HepG2 (cell line): ENCODE results near the gene SSNA1. TPM values are rescaled to one million over a fixed set of nuclear protein-coding genes. Genes with fewer than 3 reads are reported as not detected.

ENCODE experiments used
- NCOR1 ChIP-seq: fragments of 200-600 bp; sonication (generic); IDR thresholded peaks from 2 replicates; pipeline ENCODE4 v1.7.0; 2017; ENCODE audit warnings: antibody characterized with exemption, low read length, borderline replicate concordance
- ZNF24 ChIP-seq: fragments of 450-650 bp; IDR thresholded peaks from 2 replicates; pipeline ENCODE4 v1.6.1; 2017; ENCODE audit warnings: antibody characterized with exemption, mild to moderate bottlenecking
- polyA plus RNA-seq, 8 experiments: library from polyadenylated mRNA; depleted of rRNA in 3 of 8; stranded (reverse) in 7 of 8; unstranded in 1 of 8; fragments of >200 nt; fragmentation: Illumina TruSeq in 4 of 8; extraction: Trizol in 4 of 8; gene quantifications; 2 replicates each; pipeline versions ENCODE4 v1.2.1 to v1.2.3, GENCODE V29; 2011 to 2016; ENCODE audit warnings: low read depth in 4 of 8, missing spikeins in 1 of 8, mixed read lengths in 1 of 8; ENCODE audit not compliant: insufficient read depth in 1 of 8
- total RNA-seq, 5 experiments: library from RNA; depleted of rRNA; stranded (reverse); fragments of >200 nt; fragmentation: Illumina TruSeq; extraction: Trizol; gene quantifications; 2 replicates each; pipeline ENCODE4 v1.2.3, GENCODE V29; 2016; ENCODE audit warnings: low read depth in 1 of 5
- TF ChIP-seq, protein P1 (sequence below): fragments of 450-650 bp; IDR thresholded peaks from 2 replicates; pipeline ENCODE4 v1.6.1; 2017
- TF ChIP-seq, protein P2 (sequence below), 2 experiments: sonication (generic) in 1 of 2; formaldehyde crosslinking in 1 of 2; IDR thresholded peaks; 2 replicates each; pipeline versions ENCODE4 v1.6.1 to v1.9.0; 2014 to 2022; ENCODE audit warnings: antibody characterized with exemption in 1 of 2, borderline replicate concordance in 1 of 2, inconsistent platforms in 1 of 2, low read depth in 1 of 2, missing genetic modification reagents in 1 of 2
- TF ChIP-seq, protein P3 (sequence below): sonication (generic); formaldehyde crosslinking; IDR thresholded peaks from 2 replicates; pipeline ENCODE4 v1.5.1; 2020; ENCODE audit warnings: mild to moderate bottlenecking, missing genetic modification reagents, moderate library complexity
- TF ChIP-seq, protein P4 (sequence below): sonication (generic); formaldehyde crosslinking; IDR thresholded peaks from 2 replicates; pipeline ENCODE4; 2020; ENCODE audit warnings: missing genetic modification reagents, mild to moderate bottlenecking, borderline replicate concordance
- TF ChIP-seq, protein P5 (sequence below): IDR thresholded peaks from 2 replicates; pipeline ENCODE4 v1.6.1; 2016; ENCODE audit warnings: mild to moderate bottlenecking

Gene SSNA1
- total and polyA plus RNA-seq, 2 of the 13 experiments (the other 11 are each of a cell fraction or from before 2014, with no cell fraction given), result 35.9 to 49.4 TPM

DNA sequence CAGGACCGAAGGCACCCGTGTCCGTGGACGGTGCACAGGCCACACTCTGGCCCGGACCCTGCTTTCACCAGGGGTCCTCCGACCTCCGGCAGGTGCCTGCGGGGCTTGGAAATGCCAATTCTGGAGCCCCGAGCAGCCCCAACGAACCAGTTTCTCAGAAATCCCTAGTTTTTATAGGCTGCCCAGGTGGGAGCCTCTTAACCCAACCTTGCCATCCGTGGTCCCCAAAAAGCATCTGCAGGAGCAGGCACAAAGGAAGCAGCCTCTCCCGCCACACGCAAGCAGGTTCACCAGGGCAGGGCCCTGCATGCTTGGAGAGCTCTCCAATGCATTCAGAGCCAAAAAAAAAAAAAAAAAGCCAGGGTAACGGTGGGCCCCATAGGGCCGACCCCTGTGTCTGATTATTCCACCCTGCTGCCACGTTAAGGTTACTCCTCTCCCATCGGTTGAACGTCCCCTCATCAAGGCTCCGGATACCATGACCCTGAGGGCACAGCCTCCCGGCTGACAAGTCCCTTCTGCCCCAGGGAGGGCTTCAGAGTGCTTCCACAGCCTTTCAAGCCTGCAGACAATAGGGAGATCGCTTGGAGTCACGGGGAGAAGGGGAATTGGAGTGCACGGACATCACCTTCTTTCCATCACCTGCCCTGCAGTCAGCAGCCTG is 12.9 kb downstream of the SSNA1 start (continued):
- TF ChIP-seq, protein P1, sequence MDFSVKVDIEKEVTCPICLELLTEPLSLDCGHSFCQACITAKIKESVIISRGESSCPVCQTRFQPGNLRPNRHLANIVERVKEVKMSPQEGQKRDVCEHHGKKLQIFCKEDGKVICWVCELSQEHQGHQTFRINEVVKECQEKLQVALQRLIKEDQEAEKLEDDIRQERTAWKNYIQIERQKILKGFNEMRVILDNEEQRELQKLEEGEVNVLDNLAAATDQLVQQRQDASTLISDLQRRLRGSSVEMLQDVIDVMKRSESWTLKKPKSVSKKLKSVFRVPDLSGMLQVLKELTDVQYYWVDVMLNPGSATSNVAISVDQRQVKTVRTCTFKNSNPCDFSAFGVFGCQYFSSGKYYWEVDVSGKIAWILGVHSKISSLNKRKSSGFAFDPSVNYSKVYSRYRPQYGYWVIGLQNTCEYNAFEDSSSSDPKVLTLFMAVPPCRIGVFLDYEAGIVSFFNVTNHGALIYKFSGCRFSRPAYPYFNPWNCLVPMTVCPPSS, result no peak
- TF ChIP-seq ZNF24 (no peak), NCOR1 (peak; percentile 21; the same call in 1 of the 2 replicates)
- TF ChIP-seq, protein P2, sequence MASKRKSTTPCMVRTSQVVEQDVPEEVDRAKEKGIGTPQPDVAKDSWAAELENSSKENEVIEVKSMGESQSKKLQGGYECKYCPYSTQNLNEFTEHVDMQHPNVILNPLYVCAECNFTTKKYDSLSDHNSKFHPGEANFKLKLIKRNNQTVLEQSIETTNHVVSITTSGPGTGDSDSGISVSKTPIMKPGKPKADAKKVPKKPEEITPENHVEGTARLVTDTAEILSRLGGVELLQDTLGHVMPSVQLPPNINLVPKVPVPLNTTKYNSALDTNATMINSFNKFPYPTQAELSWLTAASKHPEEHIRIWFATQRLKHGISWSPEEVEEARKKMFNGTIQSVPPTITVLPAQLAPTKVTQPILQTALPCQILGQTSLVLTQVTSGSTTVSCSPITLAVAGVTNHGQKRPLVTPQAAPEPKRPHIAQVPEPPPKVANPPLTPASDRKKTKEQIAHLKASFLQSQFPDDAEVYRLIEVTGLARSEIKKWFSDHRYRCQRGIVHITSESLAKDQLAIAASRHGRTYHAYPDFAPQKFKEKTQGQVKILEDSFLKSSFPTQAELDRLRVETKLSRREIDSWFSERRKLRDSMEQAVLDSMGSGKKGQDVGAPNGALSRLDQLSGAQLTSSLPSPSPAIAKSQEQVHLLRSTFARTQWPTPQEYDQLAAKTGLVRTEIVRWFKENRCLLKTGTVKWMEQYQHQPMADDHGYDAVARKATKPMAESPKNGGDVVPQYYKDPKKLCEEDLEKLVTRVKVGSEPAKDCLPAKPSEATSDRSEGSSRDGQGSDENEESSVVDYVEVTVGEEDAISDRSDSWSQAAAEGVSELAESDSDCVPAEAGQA (IDR thresholded peaks at IDR 0.05; ENCODE audit: low read depth), result no peak
- TF ChIP-seq, protein P2 (CRISPR knock-in tag; IDR thresholded peaks at IDR 0.05; ENCODE audit: borderline replicate concordance), result no peak
- TF ChIP-seq, protein P3, sequence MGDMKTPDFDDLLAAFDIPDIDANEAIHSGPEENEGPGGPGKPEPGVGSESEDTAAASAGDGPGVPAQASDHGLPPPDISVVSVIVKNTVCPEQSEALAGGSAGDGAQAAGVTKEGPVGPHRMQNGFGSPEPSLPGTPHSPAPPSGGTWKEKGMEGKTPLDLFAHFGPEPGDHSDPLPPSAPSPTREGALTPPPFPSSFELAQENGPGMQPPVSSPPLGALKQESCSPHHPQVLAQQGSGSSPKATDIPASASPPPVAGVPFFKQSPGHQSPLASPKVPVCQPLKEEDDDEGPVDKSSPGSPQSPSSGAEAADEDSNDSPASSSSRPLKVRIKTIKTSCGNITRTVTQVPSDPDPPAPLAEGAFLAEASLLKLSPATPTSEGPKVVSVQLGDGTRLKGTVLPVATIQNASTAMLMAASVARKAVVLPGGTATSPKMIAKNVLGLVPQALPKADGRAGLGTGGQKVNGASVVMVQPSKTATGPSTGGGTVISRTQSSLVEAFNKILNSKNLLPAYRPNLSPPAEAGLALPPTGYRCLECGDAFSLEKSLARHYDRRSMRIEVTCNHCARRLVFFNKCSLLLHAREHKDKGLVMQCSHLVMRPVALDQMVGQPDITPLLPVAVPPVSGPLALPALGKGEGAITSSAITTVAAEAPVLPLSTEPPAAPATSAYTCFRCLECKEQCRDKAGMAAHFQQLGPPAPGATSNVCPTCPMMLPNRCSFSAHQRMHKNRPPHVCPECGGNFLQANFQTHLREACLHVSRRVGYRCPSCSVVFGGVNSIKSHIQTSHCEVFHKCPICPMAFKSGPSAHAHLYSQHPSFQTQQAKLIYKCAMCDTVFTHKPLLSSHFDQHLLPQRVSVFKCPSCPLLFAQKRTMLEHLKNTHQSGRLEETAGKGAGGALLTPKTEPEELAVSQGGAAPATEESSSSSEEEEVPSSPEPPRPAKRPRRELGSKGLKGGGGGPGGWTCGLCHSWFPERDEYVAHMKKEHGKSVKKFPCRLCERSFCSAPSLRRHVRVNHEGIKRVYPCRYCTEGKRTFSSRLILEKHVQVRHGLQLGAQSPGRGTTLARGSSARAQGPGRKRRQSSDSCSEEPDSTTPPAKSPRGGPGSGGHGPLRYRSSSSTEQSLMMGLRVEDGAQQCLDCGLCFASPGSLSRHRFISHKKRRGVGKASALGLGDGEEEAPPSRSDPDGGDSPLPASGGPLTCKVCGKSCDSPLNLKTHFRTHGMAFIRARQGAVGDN (CRISPR knock-in tag), result peak; percentile 54; the same call in 1 of the 2 replicates
- TF ChIP-seq, protein P4, sequence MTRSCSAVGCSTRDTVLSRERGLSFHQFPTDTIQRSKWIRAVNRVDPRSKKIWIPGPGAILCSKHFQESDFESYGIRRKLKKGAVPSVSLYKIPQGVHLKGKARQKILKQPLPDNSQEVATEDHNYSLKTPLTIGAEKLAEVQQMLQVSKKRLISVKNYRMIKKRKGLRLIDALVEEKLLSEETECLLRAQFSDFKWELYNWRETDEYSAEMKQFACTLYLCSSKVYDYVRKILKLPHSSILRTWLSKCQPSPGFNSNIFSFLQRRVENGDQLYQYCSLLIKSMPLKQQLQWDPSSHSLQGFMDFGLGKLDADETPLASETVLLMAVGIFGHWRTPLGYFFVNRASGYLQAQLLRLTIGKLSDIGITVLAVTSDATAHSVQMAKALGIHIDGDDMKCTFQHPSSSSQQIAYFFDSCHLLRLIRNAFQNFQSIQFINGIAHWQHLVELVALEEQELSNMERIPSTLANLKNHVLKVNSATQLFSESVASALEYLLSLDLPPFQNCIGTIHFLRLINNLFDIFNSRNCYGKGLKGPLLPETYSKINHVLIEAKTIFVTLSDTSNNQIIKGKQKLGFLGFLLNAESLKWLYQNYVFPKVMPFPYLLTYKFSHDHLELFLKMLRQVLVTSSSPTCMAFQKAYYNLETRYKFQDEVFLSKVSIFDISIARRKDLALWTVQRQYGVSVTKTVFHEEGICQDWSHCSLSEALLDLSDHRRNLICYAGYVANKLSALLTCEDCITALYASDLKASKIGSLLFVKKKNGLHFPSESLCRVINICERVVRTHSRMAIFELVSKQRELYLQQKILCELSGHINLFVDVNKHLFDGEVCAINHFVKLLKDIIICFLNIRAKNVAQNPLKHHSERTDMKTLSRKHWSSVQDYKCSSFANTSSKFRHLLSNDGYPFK, result peak; percentile 80
- TF ChIP-seq, protein P5, sequence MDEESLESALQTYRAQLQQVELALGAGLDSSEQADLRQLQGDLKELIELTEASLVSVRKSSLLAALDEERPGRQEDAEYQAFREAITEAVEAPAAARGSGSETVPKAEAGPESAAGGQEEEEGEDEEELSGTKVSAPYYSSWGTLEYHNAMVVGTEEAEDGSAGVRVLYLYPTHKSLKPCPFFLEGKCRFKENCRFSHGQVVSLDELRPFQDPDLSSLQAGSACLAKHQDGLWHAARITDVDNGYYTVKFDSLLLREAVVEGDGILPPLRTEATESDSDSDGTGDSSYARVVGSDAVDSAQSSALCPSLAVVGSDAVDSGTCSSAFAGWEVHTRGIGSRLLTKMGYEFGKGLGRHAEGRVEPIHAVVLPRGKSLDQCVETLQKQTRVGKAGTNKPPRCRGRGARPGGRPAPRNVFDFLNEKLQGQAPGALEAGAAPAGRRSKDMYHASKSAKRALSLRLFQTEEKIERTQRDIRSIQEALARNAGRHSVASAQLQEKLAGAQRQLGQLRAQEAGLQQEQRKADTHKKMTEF (CRISPR knock-in tag), result peak; percentile 63; the same call in 1 of the 2 replicates
- TF ChIP-seq, all 625 proteins: peak for 51
